HepG2 (cell line): ENCODE results near the gene CRHBP. TPM values are rescaled to one million over a fixed set of nuclear protein-coding genes. Genes with fewer than 3 reads are reported as not detected.

ENCODE experiments used
- DNMT3B ChIP-seq: conservative IDR thresholded peaks from 2 replicates; pipeline ENCODE4 v1.6.1; 2016; ENCODE audit warnings: missing biosample characterization, control low read depth
- HHEX ChIP-seq: IDR thresholded peaks from 2 replicates; pipeline ENCODE4 v1.6.1; 2016; ENCODE audit warnings: control low read depth
- HNF4G ChIP-seq, 2 experiments: sonication (generic) in 1 of 2; formaldehyde crosslinking in 1 of 2; IDR thresholded peaks; 2 replicates each; pipeline versions ENCODE4 v1.4.0 to v1.6.1; 2011 to 2020; ENCODE audit warnings: borderline replicate concordance in 2 of 2, low read depth in 2 of 2, mild to moderate bottlenecking in 2 of 2, low read length in 1 of 2, missing genetic modification reagents in 1 of 2, moderate library complexity in 1 of 2
- NFIB ChIP-seq: sonication (generic); formaldehyde crosslinking; IDR thresholded peaks from 2 replicates; pipeline ENCODE4 v1.9.0; 2021; ENCODE audit warnings: missing genetic modification reagents, mild to moderate bottlenecking, borderline replicate concordance
- PITX1 ChIP-seq: sonication (generic); formaldehyde crosslinking; IDR thresholded peaks from 2 replicates; pipeline ENCODE4 v1.5.1; 2020; ENCODE audit warnings: mild to moderate bottlenecking, missing genetic modification reagents
- SNAI1 ChIP-seq: sonication (generic); formaldehyde crosslinking; IDR thresholded peaks from 2 replicates; pipeline ENCODE4 v1.5.0; 2020; ENCODE audit warnings: mild to moderate bottlenecking, missing genetic modification reagents, borderline replicate concordance
- TBP ChIP-seq: sonication (generic); formaldehyde crosslinking; IDR thresholded peaks from 2 replicates; pipeline ENCODE4 v1.5.0; 2020; ENCODE audit warnings: missing genetic modification reagents
- ZNF230 ChIP-seq: sonication (generic); formaldehyde crosslinking; IDR thresholded peaks from 2 replicates; pipeline ENCODE4 v1.4.0; 2020; ENCODE audit warnings: mild to moderate bottlenecking, missing genetic modification reagents
- polyA plus RNA-seq, 8 experiments: library from polyadenylated mRNA; depleted of rRNA in 3 of 8; stranded (reverse) in 7 of 8; unstranded in 1 of 8; fragments of >200 nt; fragmentation: Illumina TruSeq in 4 of 8; extraction: Trizol in 4 of 8; gene quantifications; 2 replicates each; pipeline versions ENCODE4 v1.2.1 to v1.2.3, GENCODE V29; 2011 to 2016; ENCODE audit warnings: low read depth in 4 of 8, missing spikeins in 1 of 8, mixed read lengths in 1 of 8; ENCODE audit not compliant: insufficient read depth in 1 of 8
- total RNA-seq, 5 experiments: library from RNA; depleted of rRNA; stranded (reverse); fragments of >200 nt; fragmentation: Illumina TruSeq; extraction: Trizol; gene quantifications; 2 replicates each; pipeline ENCODE4 v1.2.3, GENCODE V29; 2016; ENCODE audit warnings: low read depth in 1 of 5
- TF ChIP-seq, protein P1 (sequence below): sonication (generic); formaldehyde crosslinking; IDR thresholded peaks from 2 replicates; pipeline ENCODE4 v1.8.1; 2023; ENCODE audit warnings: mild to moderate bottlenecking, missing genetic modification reagents
- TF ChIP-seq, protein P2 (sequence below): IDR thresholded peaks from 2 replicates; pipeline ENCODE4 v1.6.1; 2016

CRHBP gene
- total and polyA plus RNA-seq, 2 of the 13 experiments (the other 11 are each of a cell fraction or from before 2014, with no cell fraction given) = not detected

DNA sequence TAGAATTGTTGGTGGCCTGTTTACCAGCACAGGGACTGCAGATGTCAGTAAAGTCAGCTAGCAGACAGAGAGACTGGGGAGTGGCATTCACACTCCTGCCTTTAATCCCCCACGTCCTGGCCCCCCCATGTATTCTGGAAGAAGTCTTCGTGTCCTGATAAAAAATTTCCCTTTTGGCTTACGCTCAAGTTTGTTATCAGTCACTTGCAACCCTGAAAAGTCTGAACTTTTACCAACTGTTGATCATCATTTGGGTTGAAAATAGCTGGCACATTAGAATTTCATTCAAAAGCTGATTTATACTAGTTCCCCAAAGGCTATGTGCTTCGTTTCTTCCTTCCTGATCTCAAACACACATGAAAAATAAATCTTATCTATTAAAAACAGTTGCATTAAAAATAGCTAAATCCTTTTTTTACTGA, 5.8 kb upstream of the CRHBP start (continued):
- TF ChIP-seq, protein P1, sequence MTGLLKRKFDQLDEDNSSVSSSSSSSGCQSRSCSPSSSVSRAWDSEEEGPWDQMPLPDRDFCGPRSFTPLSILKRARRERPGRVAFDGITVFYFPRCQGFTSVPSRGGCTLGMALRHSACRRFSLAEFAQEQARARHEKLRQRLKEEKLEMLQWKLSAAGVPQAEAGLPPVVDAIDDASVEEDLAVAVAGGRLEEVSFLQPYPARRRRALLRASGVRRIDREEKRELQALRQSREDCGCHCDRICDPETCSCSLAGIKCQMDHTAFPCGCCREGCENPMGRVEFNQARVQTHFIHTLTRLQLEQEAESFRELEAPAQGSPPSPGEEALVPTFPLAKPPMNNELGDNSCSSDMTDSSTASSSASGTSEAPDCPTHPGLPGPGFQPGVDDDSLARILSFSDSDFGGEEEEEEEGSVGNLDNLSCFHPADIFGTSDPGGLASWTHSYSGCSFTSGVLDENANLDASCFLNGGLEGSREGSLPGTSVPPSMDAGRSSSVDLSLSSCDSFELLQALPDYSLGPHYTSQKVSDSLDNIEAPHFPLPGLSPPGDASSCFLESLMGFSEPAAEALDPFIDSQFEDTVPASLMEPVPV = no peak
- TF ChIP-seq NFIB (CRISPR knock-in tag) = no peak
- no peak for TF ChIP-seq TBP (CRISPR knock-in tag)
- no peak for TF ChIP-seq HNF4G (IDR thresholded peaks at IDR 0.05; ENCODE audit: borderline replicate concordance, low read depth, low read length)
- no peak for TF ChIP-seq HNF4G (CRISPR knock-in tag; IDR thresholded peaks at IDR 0.05; ENCODE audit: borderline replicate concordance, low read depth)
- TF ChIP-seq, protein P2, sequence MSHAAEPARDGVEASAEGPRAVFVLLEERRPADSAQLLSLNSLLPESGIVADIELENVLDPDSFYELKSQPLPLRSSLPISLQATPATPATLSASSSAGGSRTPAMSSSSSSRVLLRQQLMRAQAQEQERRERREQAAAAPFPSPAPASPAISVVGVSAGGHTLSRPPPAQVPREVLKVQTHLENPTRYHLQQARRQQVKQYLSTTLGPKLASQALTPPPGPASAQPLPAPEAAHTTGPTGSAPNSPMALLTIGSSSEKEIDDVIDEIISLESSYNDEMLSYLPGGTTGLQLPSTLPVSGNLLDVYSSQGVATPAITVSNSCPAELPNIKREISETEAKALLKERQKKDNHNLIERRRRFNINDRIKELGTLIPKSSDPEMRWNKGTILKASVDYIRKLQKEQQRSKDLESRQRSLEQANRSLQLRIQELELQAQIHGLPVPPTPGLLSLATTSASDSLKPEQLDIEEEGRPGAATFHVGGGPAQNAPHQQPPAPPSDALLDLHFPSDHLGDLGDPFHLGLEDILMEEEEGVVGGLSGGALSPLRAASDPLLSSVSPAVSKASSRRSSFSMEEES (CRISPR knock-in tag) = no peak
- no peak for TF ChIP-seq HHEX (CRISPR knock-in tag)
- no peak for TF ChIP-seq DNMT3B (CRISPR knock-in tag)
- TF ChIP-seq SNAI1 (CRISPR knock-in tag) = no peak
- TF ChIP-seq ZNF230 (CRISPR knock-in tag) = no peak
- TF ChIP-seq PITX1 (CRISPR knock-in tag) = no peak
